ENCODE measurements around the gene SMPD4.
A peak's percentile ranks its signal among the peaks of the same experiment; 100 is the strongest.
"Not testable (repeated sequence)": the region's sequence is repeated elsewhere in the genome, so short reads cannot be mapped to it uniquely, and the experiment has no call there.

The SMPD4 gene

GRCh38 chr2:130181325-130181879 is at the start of gene SMPD4:
Gene SMPD4, minus strand, starts transcription at chr2:130181602. Its CDS starts 5,010 bp downstream, at chr2:130176592.
- peak; percentile 97 for DNase-seq

GRCh38 chr2:130230907-130231306 is 49.5 kb upstream of the SMPD4 start:
- not testable (repeated sequence) for DNase-seq

- not testable (repeated sequence) for DNase-seq
Observed at GRCh38 chr2:130230376-130230775, 49.0 kb upstream of the SMPD4 start.

GRCh38 chr2:130229161-130229510 is 47.7 kb upstream of the SMPD4 start:
- DNase-seq = peak; percentile 41

- DNase-seq = not testable (repeated sequence)
Observed at GRCh38 chr2:130228467-130229160, 47.2 kb upstream of the SMPD4 start.

GRCh38 chr2:130228005-130228404 is 46.6 kb upstream of the SMPD4 start:
- not testable (repeated sequence) for DNase-seq

GRCh38 chr2:130222523-130222922 is 41.1 kb upstream of the SMPD4 start:
- peak; percentile 37 for DNase-seq

- DNase-seq = not testable (repeated sequence)
Observed at GRCh38 chr2:130220505-130220904, 39.1 kb upstream of the SMPD4 start.

- not testable (repeated sequence) for DNase-seq
Observed at GRCh38 chr2:130219147-130219546, 37.7 kb upstream of the SMPD4 start.

GRCh38 chr2:130207051-130207450 is 25.6 kb upstream of the SMPD4 start:
- not testable (repeated sequence) for DNase-seq

- DNase-seq = not testable (repeated sequence)
Observed at GRCh38 chr2:130203150-130203549, 21.7 kb upstream of the SMPD4 start.

- not testable (repeated sequence) for DNase-seq
Observed at GRCh38 chr2:130202518-130202917, 21.1 kb upstream of the SMPD4 start.

- DNase-seq = no peak
Observed at GRCh38 chr2:130198343-130198742, 16.9 kb upstream of the SMPD4 start, which contains the start of gene TUBA3E. Gene TUBA3E, minus strand, starts transcription at chr2:130198439. Its CDS starts 79 bp downstream, at chr2:130198360.

GRCh38 chr2:130196052-130196451 is 14.7 kb upstream of the SMPD4 start:
- not testable (repeated sequence) for DNase-seq

GRCh38 chr2:130195089-130195635 is 13.8 kb upstream of the SMPD4 start:
- DNase-seq = not testable (repeated sequence)

- DNase-seq = not testable (repeated sequence)
Observed at GRCh38 chr2:130193824-130194223, 12.4 kb upstream of the SMPD4 start.

GRCh38 chr2:130192451-130192850 is 11.0 kb upstream of the SMPD4 start:
- DNase-seq = not testable (repeated sequence)

GRCh38 chr2:130191319-130191718 is 9.9 kb upstream of the SMPD4 start:
- not testable (repeated sequence) for DNase-seq

GRCh38 chr2:130190237-130190636 is 8.8 kb upstream of the SMPD4 start:
- no peak for DNase-seq

GRCh38 chr2:130188958-130189357 is 7.6 kb upstream of the SMPD4 start:
- not testable (repeated sequence) for DNase-seq

- DNase-seq = not testable (repeated sequence)
Observed at GRCh38 chr2:130187859-130188792, 6.7 kb upstream of the SMPD4 start.

GRCh38 chr2:130187268-130187667 is 5.9 kb upstream of the SMPD4 start:
- no peak for DNase-seq

GRCh38 chr2:130186391-130186790 is 5.0 kb upstream of the SMPD4 start:
- no peak for DNase-seq

Measured in activated CD4-positive, alpha-beta T cell treated with anti-CD3 and anti-CD28 coated beads, Interleukin-10, Interleukin-2, amounts not matched to agents 100 ng/mL and 50 ng/mL, durations not matched to agents 16 hours and 8 hours (primary cell).